ENCODE data around the gene BIVM. TPM values are rescaled to one million over a fixed set of nuclear protein-coding genes. Genes with fewer than 3 reads are reported as not detected.

BIVM gene
- polyA plus RNA-seq, 2 of the 4 experiments (the other 2 are of a cell fraction) = 7.4 to 14.7 TPM

GRCh38 chr13:102772042-102772425 is 26.9 kb upstream of the BIVM start:
- no peak for ATAC-seq
- Histone ChIP-seq H3K4me2 (no peak overlapping the region; the same call in 2 of the 3 replicates), H3K27ac (no peak overlapping the region), H3K4me1 (0 out of 3 replicates have a peak, but pooled peaks cover 4% of the 10 kb centered on the region), H3K9me3 (no peaks in the 10 kb centered on the region), H3K4me3 (no peak overlapping the region)
- WGBS (ENCODE audit: missing lambda C conversion rate) = 92% methylated on average over 16 of the region's 16 CpGs
- no peak for DNase-seq (ENCODE audit: low read depth in 1 of 2, low spot score in 1 of 2)
- POLR2A ChIA-PET = no interaction called here
- no peak for FAIRE-seq
- CTCF ChIA-PET = interaction anchor here (0.6 kb wide), 1 partner anchor 114 kb away, joined by 3 read pairs; no protein-coding TSS in a partner anchor
- TF ChIP-seq KDM1A (IDR thresholded peaks at IDR 0.05; ENCODE audit: low read depth) (no peak), RCOR1 (IDR thresholded peaks at IDR 0.05; ENCODE audit: low read depth, low read length) (no peak), FOSB (CRISPR knock-in tag; IDR thresholded peaks at IDR 0.05) (no peak), CHD2 (IDR thresholded peaks at IDR 0.05; ENCODE audit: low read length, partially characterized antibody) (no peak), HOXB13 (CRISPR knock-in tag; IDR thresholded peaks at IDR 0.05; ENCODE audit: low read depth) (no peak), ELK1 (IDR thresholded peaks at IDR 0.05; ENCODE audit: low read depth, low read length) (no peak), RARB (CRISPR knock-in tag; IDR thresholded peaks at IDR 0.05) (no peak), CHD4 (IDR thresholded peaks at IDR 0.05; ENCODE audit: borderline replicate concordance) (no peak), POLR2AphosphoS2 (conservative IDR thresholded peaks at IDR 0.05; ENCODE audit: low read length) (no peak), E2F6 (IDR thresholded peaks at IDR 0.05; ENCODE audit: borderline replicate concordance, low read depth) (no peak)

GRCh38 chr13:102773441-102774213 is 25.3 kb upstream of the BIVM start, which contains the start of gene TEX30:
TSS of gene TEX30 (minus strand) at chr13:102773786. CDS start at chr13:102770026, 3,760 bp downstream.
- ChIA-PET POLR2A (interaction anchor here (1.3 to 2.1 kb wide), 5 partner anchors 24 to 177 kb away, joined by 5 to 12 read pairs (median 7); partner anchors contain the start of genes ERCC5 and TPP2), CTCF (interaction anchor here (1.4 kb wide), 2 partner anchors 49 to 72 kb away, joined by 4 read pairs; partner anchors contain the start of gene ERCC5)
- FAIRE-seq (no peak), DNase-seq (ENCODE audit: low read depth in 1 of 2, low spot score in 1 of 2) (peak; percentile 51 to 80), ATAC-seq (peak; percentile 97 to 98)
- H3K4me1 ChIP-seq = 0 out of 3 replicates have a peak, but pooled peaks cover 4% of the 10 kb centered on the region
- H3K9me3 ChIP-seq = no peaks in the 10 kb centered on the region
- 17% methylated on average over 16 of the region's 85 CpGs for WGBS (ENCODE audit: missing lambda C conversion rate)
- peak within 1 kb of the TSS; percentile 57 for H3K4me3 ChIP-seq
- peak; percentile 56; the same call in 1 of the 2 replicates for TF ChIP-seq HOXB5 (CRISPR knock-in tag; IDR thresholded peaks at IDR 0.05)
- no peak for TF ChIP-seq TFCP2L1 (CRISPR knock-in tag; IDR thresholded peaks at IDR 0.05)
- TF ChIP-seq MAX (IDR thresholded peaks at IDR 0.05) = peak; percentile 91
- peak; percentile 95 for TF ChIP-seq E2F6 (IDR thresholded peaks at IDR 0.05; ENCODE audit: borderline replicate concordance, low read depth)
- no peak for TF ChIP-seq FOSB (CRISPR knock-in tag; IDR thresholded peaks at IDR 0.05)
- TF ChIP-seq RNF2 (IDR thresholded peaks at IDR 0.05; ENCODE audit: borderline replicate concordance, low read depth) = 0 out of 2 replicates have a peak, but pooled peaks have one; percentile 14
- TF ChIP-seq BCL3 (IDR thresholded peaks at IDR 0.05) = peak; percentile 74; the same call in 2 of the 3 replicates
- peak; percentile 83; the same call in 1 of the 2 replicates for TF ChIP-seq HOXB13 (CRISPR knock-in tag; IDR thresholded peaks at IDR 0.05; ENCODE audit: low read depth)
- TF ChIP-seq POLR2A (IDR thresholded peaks at IDR 0.05; ENCODE audit: low read length) = 0 out of 2 replicates have a peak, but pooled peaks have one; percentile 91
- TF ChIP-seq JUNB (IDR thresholded peaks at IDR 0.05) = no peak
- no peak for TF ChIP-seq ZNF302 (CRISPR knock-in tag; IDR thresholded peaks at IDR 0.05)
- peak; percentile 71 for TF ChIP-seq PHF8 (IDR thresholded peaks at IDR 0.05; ENCODE audit: borderline replicate concordance, low read depth)
- peak; percentile 14 to 78; a peak in 4 of 5 replicates for TF ChIP-seq JUN (IDR thresholded peaks at IDR 0.05)
- peak; percentile 24; the same call in 1 of the 2 replicates for TF ChIP-seq ATOH8 (CRISPR knock-in tag; IDR thresholded peaks at IDR 0.05; ENCODE audit: low read depth)
- peak within 1 kb of the TSS; percentile 92 for H3K4me2 ChIP-seq
- peak within 1 kb of the TSS; percentile 81 to 89 for H3K27ac ChIP-seq

Measured in A549 (cell line).